Liver (tissue), 9 donors: ENCODE results near the gene SCNN1A. TPM values are rescaled to one million over a fixed set of nuclear protein-coding genes. Genes with fewer than 3 reads are reported as not detected.

Experiments used
- DNase-seq: peaks from one replicate; pipeline ENCODE4 v3.0.0-alpha.2; 2017; ENCODE audit warnings: low spot score
- H3K27ac ChIP-seq, 2 donors: one replicate each; pipeline ENCODE4 v1.7.0; 2013; ENCODE audit warnings: inconsistent platforms in 2 of 2, low read length in 2 of 2, control low read depth in 1 of 2, low read depth in 1 of 2, mild to moderate bottlenecking in 1 of 2
- H3K27me3 ChIP-seq, 4 donors: one replicate each; pipeline versions ENCODE4 v1.6.1 to v1.7.0; 2013; ENCODE audit warnings: low read length in 3 of 4, inconsistent platforms in 1 of 4, mild to moderate bottlenecking in 1 of 4, moderate library complexity in 1 of 4; ENCODE audit not compliant: control insufficient read depth in 4 of 4, insufficient read depth in 4 of 4
- H3K36me3 ChIP-seq, 4 donors: one replicate each; pipeline versions ENCODE4 v1.6.1 to v1.7.0; 2013; ENCODE audit warnings: low read length in 3 of 4, mild to moderate bottlenecking in 3 of 4, low read depth in 1 of 4, moderate library complexity in 1 of 4; ENCODE audit not compliant: control insufficient read depth in 4 of 4, insufficient read depth in 3 of 4
- H3K4me1 ChIP-seq, 4 donors: one replicate each; pipeline versions ENCODE4 v1.6.1 to v1.7.0; 2013; ENCODE audit warnings: low read length in 3 of 4, mild to moderate bottlenecking in 3 of 4, moderate library complexity in 1 of 4; ENCODE audit not compliant: control insufficient read depth in 4 of 4, insufficient read depth in 4 of 4
- H3K4me3 ChIP-seq, 3 donors: one replicate each; pipeline versions ENCODE4 v1.6.1 to v1.7.0; 2013; ENCODE audit warnings: low read length in 3 of 3, control low read depth in 1 of 3, low read depth in 1 of 3, mild to moderate bottlenecking in 1 of 3
- H3K9ac ChIP-seq, 2 donors: one replicate each; pipeline ENCODE4 v1.7.0; 2013; ENCODE audit warnings: low read length in 2 of 2, mild to moderate bottlenecking in 2 of 2, moderate library complexity in 2 of 2, control low read depth in 1 of 2, low read depth in 1 of 2
- H3K9me3 ChIP-seq, 4 donors: one replicate each; pipeline versions ENCODE4 v1.6.1 to v1.7.0; 2013; ENCODE audit warnings: low read length in 3 of 4; ENCODE audit not compliant: control insufficient read depth in 4 of 4
- ATF3 ChIP-seq: IDR thresholded peaks from 2 replicates; pipeline ENCODE4 v1.6.1; 2016; ENCODE audit warnings: antibody characterized with exemption
- EGR1 ChIP-seq, 2 donors: IDR thresholded peaks; 2 replicates each; pipeline ENCODE4 v1.6.1; 2016 to 2018; ENCODE audit warnings: antibody characterized with exemption in 2 of 2, low read depth in 2 of 2
- FOXA1 ChIP-seq: IDR thresholded peaks from 2 replicates; pipeline ENCODE4 v1.6.1; 2016; ENCODE audit warnings: antibody characterized with exemption
- FOXA2 ChIP-seq: IDR thresholded peaks from 2 replicates; pipeline ENCODE4 v1.6.1; 2016; ENCODE audit warnings: antibody characterized with exemption
- GABPA ChIP-seq, 2 donors: IDR thresholded peaks in 1 of 2; conservative IDR thresholded peaks in 1 of 2; 2 replicates each; pipeline ENCODE4 v1.6.1; 2016; ENCODE audit warnings: antibody characterized with exemption in 2 of 2, mild to moderate bottlenecking in 1 of 2, moderate library complexity in 1 of 2
- HNF4A ChIP-seq, 2 donors: conservative IDR thresholded peaks; 2 replicates each; pipeline ENCODE4 v1.6.1; 2016; ENCODE audit warnings: antibody characterized with exemption in 2 of 2, mild to moderate bottlenecking in 2 of 2
- HNF4G ChIP-seq: IDR thresholded peaks from 2 replicates; pipeline ENCODE4 v1.6.1; 2016; ENCODE audit warnings: antibody characterized with exemption
- JUND ChIP-seq, 2 donors: IDR thresholded peaks; 2 replicates each; pipeline ENCODE4 v1.6.1; 2016; ENCODE audit warnings: antibody characterized with exemption in 2 of 2
- MAX ChIP-seq: IDR thresholded peaks from 2 replicates; pipeline ENCODE4 v1.6.1; 2016; ENCODE audit warnings: antibody characterized with exemption
- NR2F2 ChIP-seq: IDR thresholded peaks from 2 replicates; pipeline ENCODE4 v1.6.1; 2016; ENCODE audit warnings: antibody characterized with exemption
- RAD21 ChIP-seq, 2 donors: IDR thresholded peaks; 2 replicates each; pipeline ENCODE4 v1.6.1; 2016; ENCODE audit warnings: antibody characterized with exemption in 2 of 2, mild to moderate bottlenecking in 2 of 2
- RXRA ChIP-seq, 2 donors: IDR thresholded peaks; 2 replicates each; pipeline ENCODE4 v1.6.1; 2017 to 2018; ENCODE audit warnings: antibody characterized with exemption in 2 of 2, mild to moderate bottlenecking in 1 of 2
- SP1 ChIP-seq: IDR thresholded peaks from 2 replicates; pipeline ENCODE4 v1.6.1; 2018; ENCODE audit warnings: antibody characterized with exemption, mild to moderate bottlenecking
- TAF1 ChIP-seq: conservative IDR thresholded peaks from 2 replicates; pipeline ENCODE4 v1.6.1; 2016; ENCODE audit warnings: antibody characterized with exemption, mild to moderate bottlenecking
- YY1 ChIP-seq: IDR thresholded peaks from 2 replicates; pipeline ENCODE4 v1.6.1; 2016; ENCODE audit warnings: antibody characterized with exemption, mild to moderate bottlenecking
- whole genome bisulfite sequencing: extraction: QIAGEN DNeasy Blood & Tissue Kit; methylation state at CpG from one replicate; pipeline ENCODE4 v1.1.7; 2013; 5-methylcytosine and 5-hydroxymethylcytosine counted together
- polyA plus RNA-seq, 2 donors: library from polyadenylated mRNA; stranded (reverse) in 1 of 2; unstranded in 1 of 2; fragments of 200-250 nt in 1 of 2; fragments of >200 nt in 1 of 2; fragmentation: Nextera tagmentation in 1 of 2; extraction: Ambion mirVana in 1 of 2; gene quantifications; one replicate each; pipeline versions ENCODE4 v1.2.1 to v1.2.3, GENCODE V29; 2013 to 2015
- total RNA-seq, 2 donors: library from RNA; depleted of rRNA; stranded (reverse); fragments of >200 nt; gene quantifications; one replicate each; pipeline ENCODE4 v1.2.3, GENCODE V29; 2014
- TF ChIP-seq, protein P1 (sequence below): IDR thresholded peaks from 2 replicates; pipeline ENCODE4 v1.6.1; 2016; ENCODE audit warnings: antibody characterized with exemption
- TF ChIP-seq, protein P2 (sequence below): IDR thresholded peaks from 2 replicates; pipeline ENCODE4 v1.6.1; 2016; ENCODE audit warnings: antibody characterized with exemption, mild to moderate bottlenecking
- TF ChIP-seq, protein P3 (sequence below): fragments of 150-350 bp; IDR thresholded peaks from 2 replicates; pipeline ENCODE4 v1.5.1; 2017; ENCODE audit warnings: improper control_type of control experiment, low read depth, low read length; ENCODE audit not compliant: missing input control
- donor health status: healthy.
- donor health status: healthy.
- donor health status: healthy.
- donor health status: healthy.
- donor health status: healthy.

The SCNN1A gene
- total and polyA plus RNA-seq, 4 donors = 0.47 to 7.7 (median 2.9) TPM

DNA sequence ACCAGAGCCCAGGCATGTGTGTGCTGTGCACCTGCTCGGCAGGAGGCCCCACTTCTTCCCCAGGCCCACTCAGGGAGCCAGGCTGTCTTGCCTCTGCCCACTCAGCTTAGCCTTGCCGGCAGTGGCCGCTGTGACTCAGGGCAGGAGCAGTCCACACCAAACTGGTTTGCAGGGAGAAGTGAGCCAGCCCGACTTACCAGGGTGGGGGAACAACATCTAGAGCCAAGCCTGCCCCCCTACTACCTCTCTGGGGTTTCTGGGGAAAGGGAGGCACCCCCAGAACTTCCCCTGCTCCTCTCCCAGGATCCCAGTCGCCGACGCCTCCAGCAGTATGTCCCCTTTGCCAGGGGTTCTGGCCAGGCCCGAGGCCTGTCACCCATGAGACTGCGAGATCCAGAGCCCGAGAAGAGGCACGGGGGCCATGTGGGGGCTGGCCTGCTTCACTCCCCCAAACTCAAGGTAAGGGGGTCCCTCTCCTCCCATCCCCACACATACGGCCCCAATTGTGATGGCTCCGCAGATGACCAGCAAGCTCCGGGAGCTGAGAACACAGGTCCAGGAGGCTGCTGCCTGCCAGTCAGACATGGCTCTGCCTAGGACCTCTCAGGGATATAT is 61.9 kb downstream of the SCNN1A start:
- Histone ChIP-seq H3K4me1 (peaks cover 3 to 28% (median 6%) of the 10 kb centered on the region in 4 donors), H3K9me3 (no peaks in the 10 kb centered on the region), H3K9ac (no peak overlapping the region), H3K27ac (no peak overlapping the region), H3K4me3 (no peak overlapping the region), H3K36me3 (no peaks in the 10 kb centered on the region), H3K27me3 (no peaks in the 10 kb centered on the region)
- no peak for DNase-seq
- TF ChIP-seq NR2F2 (no peak), MAX (no peak), EGR1 (IDR thresholded peaks at IDR 0.05; ENCODE audit: low read depth in 2 of 2) (no peak), HNF4A (conservative IDR thresholded peaks at IDR 0.05) (no peak), YY1 (no peak), RXRA (IDR thresholded peaks at IDR 0.05) (no peak), ATF3 (no peak), JUND (IDR thresholded peaks at IDR 0.05) (no peak), GABPA (IDR thresholded peaks at IDR 0.05 in 1 of 2, conservative IDR thresholded peaks at IDR 0.05 in 1 of 2) (no peak), RAD21 (IDR thresholded peaks at IDR 0.05) (no peak), HNF4G (no peak), FOXA1 (no peak), FOXA2 (no peak), TAF1 (no peak), SP1 (no peak)
- TF ChIP-seq, protein P1, sequence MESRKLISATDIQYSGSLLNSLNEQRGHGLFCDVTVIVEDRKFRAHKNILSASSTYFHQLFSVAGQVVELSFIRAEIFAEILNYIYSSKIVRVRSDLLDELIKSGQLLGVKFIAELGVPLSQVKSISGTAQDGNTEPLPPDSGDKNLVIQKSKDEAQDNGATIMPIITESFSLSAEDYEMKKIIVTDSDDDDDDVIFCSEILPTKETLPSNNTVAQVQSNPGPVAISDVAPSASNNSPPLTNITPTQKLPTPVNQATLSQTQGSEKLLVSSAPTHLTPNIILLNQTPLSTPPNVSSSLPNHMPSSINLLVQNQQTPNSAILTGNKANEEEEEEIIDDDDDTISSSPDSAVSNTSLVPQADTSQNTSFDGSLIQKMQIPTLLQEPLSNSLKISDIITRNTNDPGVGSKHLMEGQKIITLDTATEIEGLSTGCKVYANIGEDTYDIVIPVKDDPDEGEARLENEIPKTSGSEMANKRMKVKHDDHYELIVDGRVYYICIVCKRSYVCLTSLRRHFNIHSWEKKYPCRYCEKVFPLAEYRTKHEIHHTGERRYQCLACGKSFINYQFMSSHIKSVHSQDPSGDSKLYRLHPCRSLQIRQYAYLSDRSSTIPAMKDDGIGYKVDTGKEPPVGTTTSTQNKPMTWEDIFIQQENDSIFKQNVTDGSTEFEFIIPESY = no peak
- TF ChIP-seq, protein P2, sequence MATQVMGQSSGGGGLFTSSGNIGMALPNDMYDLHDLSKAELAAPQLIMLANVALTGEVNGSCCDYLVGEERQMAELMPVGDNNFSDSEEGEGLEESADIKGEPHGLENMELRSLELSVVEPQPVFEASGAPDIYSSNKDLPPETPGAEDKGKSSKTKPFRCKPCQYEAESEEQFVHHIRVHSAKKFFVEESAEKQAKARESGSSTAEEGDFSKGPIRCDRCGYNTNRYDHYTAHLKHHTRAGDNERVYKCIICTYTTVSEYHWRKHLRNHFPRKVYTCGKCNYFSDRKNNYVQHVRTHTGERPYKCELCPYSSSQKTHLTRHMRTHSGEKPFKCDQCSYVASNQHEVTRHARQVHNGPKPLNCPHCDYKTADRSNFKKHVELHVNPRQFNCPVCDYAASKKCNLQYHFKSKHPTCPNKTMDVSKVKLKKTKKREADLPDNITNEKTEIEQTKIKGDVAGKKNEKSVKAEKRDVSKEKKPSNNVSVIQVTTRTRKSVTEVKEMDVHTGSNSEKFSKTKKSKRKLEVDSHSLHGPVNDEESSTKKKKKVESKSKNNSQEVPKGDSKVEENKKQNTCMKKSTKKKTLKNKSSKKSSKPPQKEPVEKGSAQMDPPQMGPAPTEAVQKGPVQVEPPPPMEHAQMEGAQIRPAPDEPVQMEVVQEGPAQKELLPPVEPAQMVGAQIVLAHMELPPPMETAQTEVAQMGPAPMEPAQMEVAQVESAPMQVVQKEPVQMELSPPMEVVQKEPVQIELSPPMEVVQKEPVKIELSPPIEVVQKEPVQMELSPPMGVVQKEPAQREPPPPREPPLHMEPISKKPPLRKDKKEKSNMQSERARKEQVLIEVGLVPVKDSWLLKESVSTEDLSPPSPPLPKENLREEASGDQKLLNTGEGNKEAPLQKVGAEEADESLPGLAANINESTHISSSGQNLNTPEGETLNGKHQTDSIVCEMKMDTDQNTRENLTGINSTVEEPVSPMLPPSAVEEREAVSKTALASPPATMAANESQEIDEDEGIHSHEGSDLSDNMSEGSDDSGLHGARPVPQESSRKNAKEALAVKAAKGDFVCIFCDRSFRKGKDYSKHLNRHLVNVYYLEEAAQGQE = no peak
- TF ChIP-seq, protein P3, sequence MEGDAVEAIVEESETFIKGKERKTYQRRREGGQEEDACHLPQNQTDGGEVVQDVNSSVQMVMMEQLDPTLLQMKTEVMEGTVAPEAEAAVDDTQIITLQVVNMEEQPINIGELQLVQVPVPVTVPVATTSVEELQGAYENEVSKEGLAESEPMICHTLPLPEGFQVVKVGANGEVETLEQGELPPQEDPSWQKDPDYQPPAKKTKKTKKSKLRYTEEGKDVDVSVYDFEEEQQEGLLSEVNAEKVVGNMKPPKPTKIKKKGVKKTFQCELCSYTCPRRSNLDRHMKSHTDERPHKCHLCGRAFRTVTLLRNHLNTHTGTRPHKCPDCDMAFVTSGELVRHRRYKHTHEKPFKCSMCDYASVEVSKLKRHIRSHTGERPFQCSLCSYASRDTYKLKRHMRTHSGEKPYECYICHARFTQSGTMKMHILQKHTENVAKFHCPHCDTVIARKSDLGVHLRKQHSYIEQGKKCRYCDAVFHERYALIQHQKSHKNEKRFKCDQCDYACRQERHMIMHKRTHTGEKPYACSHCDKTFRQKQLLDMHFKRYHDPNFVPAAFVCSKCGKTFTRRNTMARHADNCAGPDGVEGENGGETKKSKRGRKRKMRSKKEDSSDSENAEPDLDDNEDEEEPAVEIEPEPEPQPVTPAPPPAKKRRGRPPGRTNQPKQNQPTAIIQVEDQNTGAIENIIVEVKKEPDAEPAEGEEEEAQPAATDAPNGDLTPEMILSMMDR = no peak
- 93% methylated on average over 14 of the region's 14 CpGs for WGBS
